ENCODE measurements around the gene DAPP1.

DAPP1 gene

GRCh38 chr4:99891351-99891750 lies 74.7 kb downstream of the DAPP1 start:
- POLR2A ChIA-PET = no interaction called here
- DNase-seq (ENCODE audit: extremely low spot score) = no peak
- TF ChIP-seq CTCF (IDR thresholded peaks at IDR 0.05; ENCODE audit: control extremely low read depth, extremely low read depth, low read depth, missing control alignments) = no peak
- CTCF ChIA-PET = interaction anchor here (0.7 kb wide), 1 partner anchor 80 kb away, joined by 3 read pairs; no protein-coding TSS in a partner anchor

GRCh38 chr4:99893029-99893428 lies 76.4 kb downstream of the DAPP1 start:
- DNase-seq (ENCODE audit: extremely low spot score) = no peak
- CTCF ChIA-PET = interaction anchor here (1.1 to 2.5 kb wide), 2 partner anchors 36 to 81 kb away, joined by 4 to 13 read pairs; no protein-coding TSS in a partner anchor
- no peak for TF ChIP-seq CTCF (IDR thresholded peaks at IDR 0.05; ENCODE audit: control extremely low read depth, extremely low read depth, low read depth, missing control alignments)
- POLR2A ChIA-PET = interaction anchor here (0.7 kb wide), 1 partner anchor 9 kb away, joined by 3 read pairs; no protein-coding TSS in a partner anchor

- CTCF ChIA-PET = interaction anchor here (0.8 to 2.5 kb wide), 6 partner anchors 9 to 86 kb away, joined by 3 to 13 read pairs (median 4); no protein-coding TSS in a partner anchor
- no peak for TF ChIP-seq CTCF (IDR thresholded peaks at IDR 0.05; ENCODE audit: control extremely low read depth, extremely low read depth, low read depth, missing control alignments)
- DNase-seq (ENCODE audit: extremely low spot score) = no peak
- POLR2A ChIA-PET = interaction anchor here (0.6 to 1.5 kb wide), 4 partner anchors 42 to 57 kb away, joined by 4 to 15 read pairs (median 6); partner anchors contain the start of genes DNAJB14 and H2AZ1
Measured at GRCh38 chr4:99893839-99894160, 77.2 kb downstream of the DAPP1 start.

GRCh38 chr4:99894161-99894997 lies 77.8 kb downstream of the DAPP1 start, which contains the start of gene LAMTOR3:
Gene LAMTOR3 (minus strand): TSS chr4:99894427. CDS start chr4:99893963, 464 bp downstream.
- TF ChIP-seq CTCF (IDR thresholded peaks at IDR 0.05; ENCODE audit: control extremely low read depth, extremely low read depth, low read depth, missing control alignments) = no peak
- peak; percentile 94 for DNase-seq (ENCODE audit: extremely low spot score)
- ChIA-PET POLR2A (interaction anchor here (0.6 to 1.5 kb wide), 6 partner anchors 10 to 331 kb away, joined by 3 to 15 read pairs (median 4); partner anchors contain the start of genes DNAJB14, H2AZ1 and TRMT10A), CTCF (interaction anchor here (0.7 to 2.5 kb wide), 8 partner anchors 9 to 87 kb away, joined by 3 to 13 read pairs (median 4); no protein-coding TSS in a partner anchor)

- DNase-seq (ENCODE audit: extremely low spot score) = no peak
- no peak for TF ChIP-seq CTCF (IDR thresholded peaks at IDR 0.05; ENCODE audit: control extremely low read depth, extremely low read depth, low read depth, missing control alignments)
- ChIA-PET POLR2A (interaction anchor here (0.6 to 1.5 kb wide), 5 partner anchors 10 to 331 kb away, joined by 3 to 15 read pairs (median 5); partner anchors contain the start of genes DNAJB14, H2AZ1 and TRMT10A), CTCF (interaction anchor here (1.2 to 2.5 kb wide), 4 partner anchors 18 to 83 kb away, joined by 3 to 13 read pairs (median 4); no protein-coding TSS in a partner anchor)
Measured at GRCh38 chr4:99894998-99895397, 78.4 kb downstream of the DAPP1 start.

GRCh38 chr4:99915449-99915848 lies 98.8 kb downstream of the DAPP1 start:
- ChIA-PET CTCF (interaction anchor here (1.0 kb wide), 1 partner anchor 36 kb away, joined by 3 read pairs; no protein-coding TSS in a partner anchor), POLR2A (no interaction called here)
- DNase-seq (ENCODE audit: extremely low spot score) = no peak
- TF ChIP-seq CTCF (IDR thresholded peaks at IDR 0.05; ENCODE audit: control extremely low read depth, extremely low read depth, low read depth, missing control alignments) = no peak

Data from GM10248 (cell line).